Panc1 (cell line): ENCODE measurements around the gene OOSP4A.

Experiments used
- CTCF ChIP-seq: fragments of 450-650 bp; IDR thresholded peaks from 2 replicates; pipeline ENCODE4 v1.5.1; 2017; ENCODE audit warnings: mild to moderate bottlenecking
- POLR2AphosphoS5 ChIP-seq: IDR thresholded peaks from 2 replicates; pipeline ENCODE4 v1.6.1; 2012; ENCODE audit warnings: mild to moderate bottlenecking, low read depth, low read length, moderate library complexity
- REST ChIP-seq, 2 experiments: IDR thresholded peaks; 2 replicates each; pipeline ENCODE4 v1.6.1; 2011 to 2012; ENCODE audit warnings: low read depth in 2 of 2, control low read depth in 1 of 2, low read length in 1 of 2, mild to moderate bottlenecking in 1 of 2, moderate library complexity in 1 of 2; ENCODE audit not compliant: insufficient read depth in 1 of 2
- SIN3A ChIP-seq: IDR thresholded peaks from 2 replicates; pipeline ENCODE4 v1.6.1; 2012; ENCODE audit warnings: low read depth, mild to moderate bottlenecking, low read length, moderate library complexity, borderline replicate concordance; ENCODE audit not compliant: insufficient read depth

GRCh38 chr11:59990421-59990820 lies 26.6 kb downstream of the OOSP4A start:
- no peak for TF ChIP-seq REST (IDR thresholded peaks at IDR 0.05; ENCODE audit: insufficient read depth in 1 of 2, low read depth in 2 of 2, low read length in 1 of 2)
- TF ChIP-seq CTCF, result no peak
- TF ChIP-seq SIN3A, result no peak
- TF ChIP-seq POLR2AphosphoS5, result no peak
